ENCODE data around the gene FOXP1. TPM values are rescaled to one million over a fixed set of nuclear protein-coding genes. Genes with fewer than 3 reads are reported as not detected.

Gene FOXP1
- polyA plus RNA-seq, 1 donor from 2014 or later, result 5.6 TPM

DNA sequence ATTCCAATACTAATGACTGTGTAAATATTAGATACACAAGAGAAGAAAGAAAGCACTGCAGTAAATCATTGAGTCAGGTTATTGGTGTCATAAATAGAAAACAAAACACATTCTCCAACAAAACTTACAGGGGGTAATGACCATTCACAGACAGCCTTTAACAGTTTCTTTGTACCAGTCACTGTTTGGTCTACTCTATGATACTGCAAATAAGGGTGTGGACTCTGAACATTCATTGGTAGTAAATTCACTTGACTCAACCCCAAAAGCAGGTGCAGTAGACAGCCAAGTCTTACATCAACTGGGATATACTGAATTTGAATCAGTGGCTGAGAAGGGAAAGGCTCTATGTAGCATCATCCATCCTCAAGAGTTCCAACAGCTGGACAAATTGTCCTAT lies 463.5 kb downstream of the FOXP1 start:
- Histone ChIP-seq H3K79me2 (replicated peaks; ENCODE audit: insufficient read depth, low read length) (no peaks in the 10 kb centered on the region), H4K20me1 (ENCODE audit: insufficient read depth) (no peaks in the 10 kb centered on the region), H3K27me3 (ENCODE audit: insufficient read depth, low read depth, low read length) (no peaks in the 10 kb centered on the region), H3K9me3 (ENCODE audit: low read length) (no peaks in the 10 kb centered on the region), H3K4me2 (ENCODE audit: low read length) (no peak overlapping the region), H2AFZ (ENCODE audit: low read depth, low read length) (no peak overlapping the region), H3K9me2 (ENCODE audit: insufficient read depth, low read length) (no peaks in the 10 kb centered on the region), H3K36me3 (ENCODE audit: insufficient read depth, low read length) (no peaks in the 10 kb centered on the region), H3K4me3 (ENCODE audit: low read length) (no peak overlapping the region), H3K27ac (ENCODE audit: low read length) (no peak overlapping the region), H3F3A (ENCODE audit: insufficient read depth, low read length, poor library complexity, severe bottlenecking) (no peaks in the 10 kb centered on the region), H3K9ac (ENCODE audit: low read length) (no peak overlapping the region)
- TF ChIP-seq TAF1 (IDR thresholded peaks at IDR 0.05; ENCODE audit: low read depth) (no peak), POLR2AphosphoS5 (IDR thresholded peaks at IDR 0.05) (no peak), EZH2 (IDR thresholded peaks at IDR 0.05; ENCODE audit: borderline replicate concordance, insufficient read depth, low read length, poor library complexity, severe bottlenecking) (no peak), RAD21 (conservative IDR thresholded peaks at IDR 0.05) (no peak)

DNA sequence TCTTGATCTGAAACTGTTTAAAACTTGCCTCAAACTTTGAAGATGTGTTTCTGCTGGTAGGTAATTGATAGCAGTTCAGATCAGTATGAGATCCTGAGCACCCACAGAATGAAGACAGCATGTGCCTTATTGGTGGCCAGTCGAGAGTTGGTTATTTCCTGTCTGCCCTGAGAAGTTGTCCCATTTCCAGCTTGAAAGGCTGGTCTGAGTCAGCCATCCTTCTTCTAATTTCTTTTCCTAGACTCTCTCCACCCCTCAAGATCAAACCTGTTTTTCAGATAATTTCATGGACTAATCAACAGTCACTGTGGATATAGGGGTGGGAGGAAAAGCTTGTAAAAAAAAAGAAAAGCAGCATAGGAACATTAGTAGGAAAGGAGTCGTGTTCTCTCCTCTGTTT lies 464.4 kb downstream of the FOXP1 start:
- H3K4me3 ChIP-seq (ENCODE audit: low read length), result no peak overlapping the region
- H3K9me3 ChIP-seq (ENCODE audit: low read length), result no peaks in the 10 kb centered on the region
- H3K9me2 ChIP-seq (ENCODE audit: insufficient read depth, low read length), result no peaks in the 10 kb centered on the region
- H2AFZ ChIP-seq (ENCODE audit: low read depth, low read length), result no peak overlapping the region
- H3F3A ChIP-seq (ENCODE audit: insufficient read depth, low read length, poor library complexity, severe bottlenecking), result no peaks in the 10 kb centered on the region
- H3K36me3 ChIP-seq (ENCODE audit: insufficient read depth, low read length), result no peaks in the 10 kb centered on the region
- H3K4me2 ChIP-seq (ENCODE audit: low read length), result no peak overlapping the region
- H3K9ac ChIP-seq (ENCODE audit: low read length), result no peak overlapping the region
- TF ChIP-seq MXI1 (conservative IDR thresholded peaks at IDR 0.05; ENCODE audit: poor library complexity, severe bottlenecking), result no peak
- no peak for TF ChIP-seq POLR2AphosphoS5 (IDR thresholded peaks at IDR 0.05)
- no peak for TF ChIP-seq SMC3 (conservative IDR thresholded peaks at IDR 0.05; ENCODE audit: poor library complexity)
- TF ChIP-seq EZH2 (IDR thresholded peaks at IDR 0.05; ENCODE audit: borderline replicate concordance, insufficient read depth, low read length, poor library complexity, severe bottlenecking), result no peak
- TF ChIP-seq RAD21 (conservative IDR thresholded peaks at IDR 0.05), result no peak
- TF ChIP-seq, protein P1, sequence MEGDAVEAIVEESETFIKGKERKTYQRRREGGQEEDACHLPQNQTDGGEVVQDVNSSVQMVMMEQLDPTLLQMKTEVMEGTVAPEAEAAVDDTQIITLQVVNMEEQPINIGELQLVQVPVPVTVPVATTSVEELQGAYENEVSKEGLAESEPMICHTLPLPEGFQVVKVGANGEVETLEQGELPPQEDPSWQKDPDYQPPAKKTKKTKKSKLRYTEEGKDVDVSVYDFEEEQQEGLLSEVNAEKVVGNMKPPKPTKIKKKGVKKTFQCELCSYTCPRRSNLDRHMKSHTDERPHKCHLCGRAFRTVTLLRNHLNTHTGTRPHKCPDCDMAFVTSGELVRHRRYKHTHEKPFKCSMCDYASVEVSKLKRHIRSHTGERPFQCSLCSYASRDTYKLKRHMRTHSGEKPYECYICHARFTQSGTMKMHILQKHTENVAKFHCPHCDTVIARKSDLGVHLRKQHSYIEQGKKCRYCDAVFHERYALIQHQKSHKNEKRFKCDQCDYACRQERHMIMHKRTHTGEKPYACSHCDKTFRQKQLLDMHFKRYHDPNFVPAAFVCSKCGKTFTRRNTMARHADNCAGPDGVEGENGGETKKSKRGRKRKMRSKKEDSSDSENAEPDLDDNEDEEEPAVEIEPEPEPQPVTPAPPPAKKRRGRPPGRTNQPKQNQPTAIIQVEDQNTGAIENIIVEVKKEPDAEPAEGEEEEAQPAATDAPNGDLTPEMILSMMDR (IDR thresholded peaks at IDR 0.05; ENCODE audit: poor library complexity, severe bottlenecking), result no peak
- TF ChIP-seq, protein P2, sequence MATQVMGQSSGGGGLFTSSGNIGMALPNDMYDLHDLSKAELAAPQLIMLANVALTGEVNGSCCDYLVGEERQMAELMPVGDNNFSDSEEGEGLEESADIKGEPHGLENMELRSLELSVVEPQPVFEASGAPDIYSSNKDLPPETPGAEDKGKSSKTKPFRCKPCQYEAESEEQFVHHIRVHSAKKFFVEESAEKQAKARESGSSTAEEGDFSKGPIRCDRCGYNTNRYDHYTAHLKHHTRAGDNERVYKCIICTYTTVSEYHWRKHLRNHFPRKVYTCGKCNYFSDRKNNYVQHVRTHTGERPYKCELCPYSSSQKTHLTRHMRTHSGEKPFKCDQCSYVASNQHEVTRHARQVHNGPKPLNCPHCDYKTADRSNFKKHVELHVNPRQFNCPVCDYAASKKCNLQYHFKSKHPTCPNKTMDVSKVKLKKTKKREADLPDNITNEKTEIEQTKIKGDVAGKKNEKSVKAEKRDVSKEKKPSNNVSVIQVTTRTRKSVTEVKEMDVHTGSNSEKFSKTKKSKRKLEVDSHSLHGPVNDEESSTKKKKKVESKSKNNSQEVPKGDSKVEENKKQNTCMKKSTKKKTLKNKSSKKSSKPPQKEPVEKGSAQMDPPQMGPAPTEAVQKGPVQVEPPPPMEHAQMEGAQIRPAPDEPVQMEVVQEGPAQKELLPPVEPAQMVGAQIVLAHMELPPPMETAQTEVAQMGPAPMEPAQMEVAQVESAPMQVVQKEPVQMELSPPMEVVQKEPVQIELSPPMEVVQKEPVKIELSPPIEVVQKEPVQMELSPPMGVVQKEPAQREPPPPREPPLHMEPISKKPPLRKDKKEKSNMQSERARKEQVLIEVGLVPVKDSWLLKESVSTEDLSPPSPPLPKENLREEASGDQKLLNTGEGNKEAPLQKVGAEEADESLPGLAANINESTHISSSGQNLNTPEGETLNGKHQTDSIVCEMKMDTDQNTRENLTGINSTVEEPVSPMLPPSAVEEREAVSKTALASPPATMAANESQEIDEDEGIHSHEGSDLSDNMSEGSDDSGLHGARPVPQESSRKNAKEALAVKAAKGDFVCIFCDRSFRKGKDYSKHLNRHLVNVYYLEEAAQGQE (IDR thresholded peaks at IDR 0.05; ENCODE audit: borderline replicate concordance), result no peak
- no peak for TF ChIP-seq EP300 (conservative IDR thresholded peaks at IDR 0.05; ENCODE audit: poor library complexity, severe bottlenecking)
- no peak for TF ChIP-seq TAF1 (IDR thresholded peaks at IDR 0.05; ENCODE audit: low read depth)
- H4K20me1 ChIP-seq (ENCODE audit: insufficient read depth), result no peaks in the 10 kb centered on the region
- no peaks in the 10 kb centered on the region for H3K27me3 ChIP-seq (ENCODE audit: insufficient read depth, low read depth, low read length)
- H3K27ac ChIP-seq (ENCODE audit: low read length), result no peak overlapping the region
- no peaks in the 10 kb centered on the region for H3K79me2 ChIP-seq (replicated peaks; ENCODE audit: insufficient read depth, low read length)
